HG03045 (cell line): ENCODE data around the gene PIGK.

ENCODE experiments used
- ATAC-seq: cut with Tn5 transposase; IDR thresholded peaks from one replicate; pipeline ENCODE4 v1.9.1; 2021; ENCODE audit warnings: mild to moderate bottlenecking, moderate library complexity; ENCODE audit not compliant: unreplicated experiment

The PIGK gene

GRCh38 chr1:77040826-77041225 is 178.4 kb downstream of the PIGK start:
- no peak for ATAC-seq

- no peak for ATAC-seq
These were observed 179.5 kb downstream of the PIGK start for GRCh38 chr1:77039739-77040138.

GRCh38 chr1:77039111-77039510 is 180.1 kb downstream of the PIGK start:
- ATAC-seq: no peak
